H9 (cell line): ENCODE measurements around the gene DISC1. TPM values are rescaled to one million over a fixed set of nuclear protein-coding genes. Genes with fewer than 3 reads are reported as not detected.

Experiments used
- DNase-seq: peaks from one replicate; pipeline ENCODE4 v3.0.0-alpha.2; 2017
- H2AFZ ChIP-seq: one replicate; pipeline ENCODE4 v1.6.1; 2013; ENCODE audit warnings: mild to moderate bottlenecking, low read length, control low read depth, moderate library complexity
- H2AK5ac ChIP-seq: 2 replicates; pipeline ENCODE4 v1.6.1; 2013; ENCODE audit warnings: low read length, control low read depth, mixed read lengths; ENCODE audit not compliant: insufficient read length
- H2BK120ac ChIP-seq: one replicate; pipeline ENCODE4 v1.6.1; 2013; ENCODE audit warnings: low read depth, mild to moderate bottlenecking, low read length, control low read depth, inconsistent platforms; ENCODE audit not compliant: poor library complexity, severe bottlenecking
- H2BK12ac ChIP-seq: 2 replicates; pipeline ENCODE4 v1.6.1; 2013; ENCODE audit warnings: low read length, control low read depth, mixed read lengths, low read depth; ENCODE audit not compliant: insufficient read length
- H2BK15ac ChIP-seq: 2 replicates; pipeline ENCODE4 v1.6.1; 2013; ENCODE audit warnings: low read depth, low read length, control low read depth
- H2BK20ac ChIP-seq: one replicate; pipeline ENCODE4 v1.6.1; 2013; ENCODE audit warnings: low read depth, mild to moderate bottlenecking, low read length, control low read depth, inconsistent platforms; ENCODE audit not compliant: poor library complexity, severe bottlenecking
- H2BK5ac ChIP-seq: 2 replicates; pipeline ENCODE4 v1.6.1; 2013; ENCODE audit warnings: low read length, control low read depth, mixed read lengths; ENCODE audit not compliant: insufficient read length
- H3K14ac ChIP-seq: 2 replicates; pipeline ENCODE4 v1.6.1; 2013; ENCODE audit warnings: low read length, control low read depth; ENCODE audit not compliant: insufficient read depth
- H3K18ac ChIP-seq: 2 replicates; pipeline ENCODE4 v1.6.1; 2013; ENCODE audit warnings: low read depth, mild to moderate bottlenecking, mixed read lengths, low read length, control low read depth; ENCODE audit not compliant: insufficient read length
- H3K23ac ChIP-seq: 2 replicates; pipeline ENCODE4 v1.6.1; 2013; ENCODE audit warnings: low read length, control low read depth, mixed read lengths, low read depth; ENCODE audit not compliant: insufficient read length
- H3K23me2 ChIP-seq: 2 replicates; pipeline ENCODE4 v1.6.1; 2013; ENCODE audit warnings: low read depth, mild to moderate bottlenecking, mixed read lengths, low read length, control low read depth; ENCODE audit not compliant: insufficient read length, poor library complexity, severe bottlenecking
- H3K27ac ChIP-seq: 2 replicates; pipeline ENCODE4 v1.5.1; 2013; ENCODE audit warnings: low read length, control low read depth, mixed read lengths, low read depth; ENCODE audit not compliant: insufficient read length
- H3K27me3 ChIP-seq: 2 replicates; pipeline ENCODE4 v1.6.1; 2013; ENCODE audit warnings: low read length, control low read depth, inconsistent platforms; ENCODE audit not compliant: insufficient read depth
- H3K4ac ChIP-seq: 2 replicates; pipeline ENCODE4 v1.6.1; 2013; ENCODE audit warnings: low read depth, mild to moderate bottlenecking, control low read depth, inconsistent platforms, low read length, moderate library complexity
- H3K4me1 ChIP-seq: 2 replicates; pipeline ENCODE4 v1.6.1; 2013; ENCODE audit warnings: low read length, control low read depth, inconsistent platforms; ENCODE audit not compliant: insufficient read depth
- H3K4me2 ChIP-seq: 2 replicates; pipeline ENCODE4 v1.6.1; 2013; ENCODE audit warnings: low read length, control low read depth, mixed read lengths; ENCODE audit not compliant: insufficient read length, insufficient read depth
- H3K56ac ChIP-seq: 2 replicates; pipeline ENCODE4 v1.6.1; 2013; ENCODE audit warnings: low read depth, mild to moderate bottlenecking, mixed read lengths, low read length, control low read depth; ENCODE audit not compliant: insufficient read length
- H3K79me1 ChIP-seq: 2 replicates; pipeline ENCODE4 v1.6.1; 2013; ENCODE audit warnings: low read depth, mild to moderate bottlenecking, moderate library complexity, low read length, control low read depth, inconsistent platforms; ENCODE audit not compliant: insufficient read depth, poor library complexity, severe bottlenecking
- H3K79me2 ChIP-seq: 2 replicates; pipeline ENCODE4 v1.6.1; 2013; ENCODE audit warnings: low read length, control low read depth, inconsistent platforms; ENCODE audit not compliant: insufficient read depth
- H3K9ac ChIP-seq: 2 replicates; pipeline ENCODE4 v1.6.1; 2013; ENCODE audit warnings: low read length, control low read depth, mixed read lengths; ENCODE audit not compliant: insufficient read length; ENCODE audit errors: extremely low read depth
- H3K9me3 ChIP-seq: one replicate; pipeline ENCODE4 v1.6.1; 2013; ENCODE audit warnings: low read depth, low read length, inconsistent platforms; ENCODE audit not compliant: control insufficient read depth
- H3T11ph ChIP-seq: one replicate; pipeline ENCODE4 v1.6.1; 2013; ENCODE audit warnings: mild to moderate bottlenecking, low read length, control low read depth, inconsistent platforms
- H4K20me1 ChIP-seq: one replicate; pipeline ENCODE4 v1.6.1; 2013; ENCODE audit not compliant: control insufficient read depth, insufficient read length, insufficient read depth
- H4K5ac ChIP-seq: 2 replicates; pipeline ENCODE4 v1.6.1; 2013; ENCODE audit warnings: low read depth, mild to moderate bottlenecking, mixed read lengths, low read length, control low read depth; ENCODE audit not compliant: insufficient read length
- H4K8ac ChIP-seq: replicated peaks from 2 replicates; pipeline ENCODE4 v1.6.1; 2013; ENCODE audit warnings: low read length, control low read depth, mixed read lengths, low read depth; ENCODE audit not compliant: insufficient read length
- H4K91ac ChIP-seq: 2 replicates; pipeline ENCODE4 v1.6.1; 2013; ENCODE audit warnings: low read depth, mild to moderate bottlenecking, moderate library complexity, mixed read lengths, low read length, control low read depth; ENCODE audit not compliant: insufficient read length
- H3K27ac Mint-ChIP-seq, 3 experiments: 2 replicates in 2 of 3; 3 replicates in 1 of 3; pipeline ENCODE4 v1.8.0; 2020 to 2021; ENCODE audit warnings: mixed read lengths in 3 of 3, mild to moderate bottlenecking in 1 of 3, moderate library complexity in 1 of 3
- H3K27me3 Mint-ChIP-seq: 2 replicates; pipeline ENCODE4 v1.8.0; 2021; ENCODE audit warnings: low read depth, mild to moderate bottlenecking, moderate library complexity, mixed read lengths
- H3K36me3 Mint-ChIP-seq, 3 experiments: 2 replicates in 2 of 3; 3 replicates in 1 of 3; pipeline ENCODE4 v1.8.0; 2020 to 2021; ENCODE audit warnings: low read depth in 3 of 3, mixed read lengths in 3 of 3; ENCODE audit not compliant: insufficient read depth in 1 of 3
- H3K4me1 Mint-ChIP-seq, 2 experiments: 2 replicates each; pipeline ENCODE4 v1.8.0; 2020; ENCODE audit warnings: mixed read lengths in 2 of 2
- H3K4me3 Mint-ChIP-seq, 2 experiments: 2 replicates in 1 of 2; 3 replicates in 1 of 2; pipeline ENCODE4 v1.8.0; 2020 to 2021; ENCODE audit warnings: mild to moderate bottlenecking in 2 of 2, mixed read lengths in 2 of 2, moderate library complexity in 1 of 2
- H3K9me3 Mint-ChIP-seq, 2 experiments: 2 replicates in 1 of 2; 3 replicates in 1 of 2; pipeline ENCODE4 v1.8.0; 2020; ENCODE audit warnings: mild to moderate bottlenecking in 2 of 2, mixed read lengths in 2 of 2, moderate library complexity in 1 of 2
- WGBS: extraction: QIAGEN DNeasy Blood & Tissue Kit; methylation state at CpG from one replicate; pipeline ENCODE4 v1.1.7; 2013; ENCODE audit warnings: missing lambda C conversion rate, low lambda C conversion rate, mixed read lengths; ENCODE audit not compliant: insufficient read length; ENCODE audit errors: extremely low coverage; 5-methylcytosine and 5-hydroxymethylcytosine counted together
- total RNA-seq: library from RNA; stranded (reverse); gene quantifications from 2 replicates; pipeline ENCODE4 v1.2.1, GENCODE V29; 2021
- TF ChIP-seq, protein P1 (sequence below): fragments of 200-600 bp; sonication (generic); conservative IDR thresholded peaks from 3 replicates; pipeline ENCODE4 v1.8.0; 2021; ENCODE audit warnings: antibody characterized with exemption, mild to moderate bottlenecking

Gene DISC1
- total RNA-seq, 1 experiment from 2014 or later, result 2.5 TPM

DNA sequence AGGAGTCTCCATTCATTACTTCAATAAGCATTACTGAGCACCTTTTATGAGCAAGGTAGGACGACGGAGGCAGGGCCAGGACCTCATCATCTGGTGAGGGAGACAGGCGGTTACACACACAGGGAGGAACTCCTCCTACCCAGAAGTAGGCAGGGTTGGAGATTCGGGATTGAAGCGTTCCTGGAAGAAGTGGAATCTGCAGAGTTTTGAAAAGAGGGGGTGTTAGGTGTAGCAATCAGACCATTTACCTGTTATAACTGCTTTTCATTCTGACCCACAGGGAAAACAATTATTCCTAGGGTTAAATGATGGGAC is 392.4 kb downstream of the DISC1 start:
- WGBS, result no CpG with 5 or more reads among the region's 5 CpGs
- TF ChIP-seq, protein P1, sequence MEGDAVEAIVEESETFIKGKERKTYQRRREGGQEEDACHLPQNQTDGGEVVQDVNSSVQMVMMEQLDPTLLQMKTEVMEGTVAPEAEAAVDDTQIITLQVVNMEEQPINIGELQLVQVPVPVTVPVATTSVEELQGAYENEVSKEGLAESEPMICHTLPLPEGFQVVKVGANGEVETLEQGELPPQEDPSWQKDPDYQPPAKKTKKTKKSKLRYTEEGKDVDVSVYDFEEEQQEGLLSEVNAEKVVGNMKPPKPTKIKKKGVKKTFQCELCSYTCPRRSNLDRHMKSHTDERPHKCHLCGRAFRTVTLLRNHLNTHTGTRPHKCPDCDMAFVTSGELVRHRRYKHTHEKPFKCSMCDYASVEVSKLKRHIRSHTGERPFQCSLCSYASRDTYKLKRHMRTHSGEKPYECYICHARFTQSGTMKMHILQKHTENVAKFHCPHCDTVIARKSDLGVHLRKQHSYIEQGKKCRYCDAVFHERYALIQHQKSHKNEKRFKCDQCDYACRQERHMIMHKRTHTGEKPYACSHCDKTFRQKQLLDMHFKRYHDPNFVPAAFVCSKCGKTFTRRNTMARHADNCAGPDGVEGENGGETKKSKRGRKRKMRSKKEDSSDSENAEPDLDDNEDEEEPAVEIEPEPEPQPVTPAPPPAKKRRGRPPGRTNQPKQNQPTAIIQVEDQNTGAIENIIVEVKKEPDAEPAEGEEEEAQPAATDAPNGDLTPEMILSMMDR, result no peak
- Histone ChIP-seq H3K79me1 (no peaks in the 10 kb centered on the region), H3K27ac (no peak overlapping the region), H3K9me3 (no peaks in the 10 kb centered on the region), H2AFZ (no peak overlapping the region), H3K23me2 (no peaks in the 10 kb centered on the region), H3K14ac (no peak overlapping the region), H2BK12ac (no peak overlapping the region), H3K4me1 (peaks cover 6% of the 10 kb centered on the region; the same call in 1 of the 2 replicates), H2AK5ac (no peak overlapping the region), H3K9ac (no peak overlapping the region), H3K23ac (no peak overlapping the region), H3K56ac (no peak overlapping the region), H3K79me2 (no peaks in the 10 kb centered on the region), H2BK120ac (no peak overlapping the region), H3T11ph (no peak overlapping the region), H4K91ac (no peak overlapping the region), H2BK15ac (no peak overlapping the region), H2BK20ac (no peak overlapping the region), H4K20me1 (no peaks in the 10 kb centered on the region), H2BK5ac (no peak overlapping the region), H3K4ac (no peak overlapping the region), H3K27me3 (no peaks in the 10 kb centered on the region), H4K8ac (no peak overlapping the region), H3K18ac (no peak overlapping the region), H3K4me2 (no peak overlapping the region), H4K5ac (no peak overlapping the region)
- Mint-ChIP-seq H3K4me3 (no peak overlapping the region), H3K9me3 (no peaks in the 10 kb centered on the region; a peak in 1 of 5 replicates), H3K36me3 (no peaks in the 10 kb centered on the region), H3K27ac (peak overlapping the region in 1 of 3 experiments; percentile 69; a peak in 1 of 7 replicates), H3K27me3 (peaks cover 10% of the 10 kb centered on the region), H3K4me1 (peaks cover 11 to 13% of the 10 kb centered on the region in 2 experiments)
- no peak for DNase-seq
